ENCODE data around the gene ETV5. TPM values are rescaled to one million over a fixed set of nuclear protein-coding genes. Genes with fewer than 3 reads are reported as not detected.
"Not testable (repeated sequence)": the region's sequence is repeated elsewhere in the genome, so short reads cannot be mapped to it uniquely, and the experiment has no call there.

ETV5 gene
- total RNA-seq, 2 donors from 2014 or later = 1.5 to 3.5 TPM

DNA sequence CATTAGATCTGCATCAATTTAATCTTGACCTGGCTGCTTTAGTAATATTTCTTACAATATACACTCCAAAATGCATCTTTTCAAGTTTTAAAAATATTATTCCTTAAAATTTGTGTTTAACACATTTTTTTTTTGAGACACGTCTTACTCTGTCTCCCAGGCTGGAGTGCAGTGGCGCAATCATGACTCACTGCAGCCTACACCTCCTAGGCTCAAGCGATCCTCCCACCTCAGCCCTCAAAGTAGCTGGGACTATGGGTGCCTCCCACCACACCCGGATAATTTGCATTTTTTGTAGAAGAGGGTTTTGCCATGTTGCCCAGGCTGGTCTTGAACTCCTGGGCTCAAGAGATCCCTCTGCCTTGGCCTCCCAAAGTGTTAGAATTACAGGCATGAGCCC, 73.6 kb downstream of the ETV5 start:
- Mint-ChIP-seq H3K36me3 (peaks cover 0 to 4% of the 10 kb centered on the region in 2 donors), H3K27ac (no peak overlapping the region), H3K9me3 (no peaks in the 10 kb centered on the region)
- DNase-seq (ENCODE audit: low spot score in 2 of 2) = no peak
- no peak for ATAC-seq

DNA sequence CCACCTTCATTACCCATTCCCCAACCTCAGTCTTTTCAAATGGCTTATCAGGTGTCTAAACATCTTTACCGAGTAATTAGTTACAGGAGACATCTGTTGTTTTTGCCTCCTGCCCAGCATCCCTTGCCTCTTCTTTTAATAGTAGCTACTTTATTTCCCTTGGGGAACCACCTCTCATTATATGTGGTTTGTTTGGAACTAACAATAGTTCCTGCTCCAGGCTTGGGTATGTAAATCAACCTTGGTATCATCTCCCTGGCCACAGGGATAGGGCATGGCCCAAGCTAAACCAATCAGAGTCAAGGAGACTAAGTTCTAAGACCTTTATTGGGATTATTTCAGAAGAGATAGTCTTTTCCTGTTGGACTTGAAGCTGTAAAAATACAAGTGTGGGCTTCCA, 76.6 kb downstream of the ETV5 start:
- Mint-ChIP-seq H3K36me3 (no peaks in the 10 kb centered on the region), H3K27ac (no peak overlapping the region), H3K9me3 (no peaks in the 10 kb centered on the region)
- DNase-seq (ENCODE audit: low spot score in 2 of 2) = no peak
- ATAC-seq = no peak

DNA sequence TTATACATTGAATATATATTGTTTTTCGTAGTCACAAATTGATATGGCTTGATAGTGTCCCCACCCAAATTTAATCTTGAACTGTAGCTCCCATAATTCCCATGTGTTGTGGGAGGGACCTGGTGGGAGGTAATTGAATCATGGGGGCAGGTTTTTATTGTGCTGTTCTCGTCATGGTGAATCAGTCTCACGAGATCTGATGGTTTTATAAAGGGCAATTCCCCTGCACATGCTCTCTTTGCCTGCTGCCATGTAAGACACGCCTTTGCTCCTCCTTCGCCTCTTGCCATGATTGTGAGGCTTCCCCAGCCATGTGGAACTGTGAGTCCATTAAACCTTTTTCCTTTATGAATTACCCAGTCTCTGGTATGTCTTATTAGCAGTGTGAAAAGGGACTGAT, 82.9 kb downstream of the ETV5 start:
- not testable (repeated sequence) for H3K36me3 Mint-ChIP-seq; H3K9me3 Mint-ChIP-seq; ATAC-seq; DNase-seq (ENCODE audit: low spot score in 2 of 2); H3K27ac Mint-ChIP-seq

DNA sequence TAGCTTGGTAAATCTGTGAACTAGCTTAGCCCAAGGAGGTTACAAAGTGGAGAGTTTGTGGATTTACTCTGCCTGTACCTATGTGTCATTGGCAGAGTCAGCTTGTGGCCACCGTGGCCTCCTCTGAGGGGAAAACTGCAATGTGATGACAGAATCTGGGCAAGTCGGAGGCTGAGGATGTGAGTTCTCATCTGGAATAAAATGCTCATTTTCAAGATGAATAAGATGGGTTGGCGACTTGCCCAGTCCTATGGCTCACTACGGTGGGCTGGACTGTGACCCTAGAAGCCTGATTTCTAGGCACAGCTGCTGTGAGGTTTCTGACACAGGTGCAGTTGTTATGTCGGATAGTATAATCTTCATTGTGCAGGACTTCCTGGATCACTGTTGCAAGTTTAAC, 83.7 kb downstream of the ETV5 start:
- DNase-seq (ENCODE audit: low spot score in 2 of 2) = peak in 1 of 2 donors; percentile 48
- ATAC-seq = peak; percentile 92 to 98
- Mint-ChIP-seq H3K27ac (no peak overlapping the region), H3K36me3 (no peaks in the 10 kb centered on the region), H3K9me3 (no peaks in the 10 kb centered on the region)

DNA sequence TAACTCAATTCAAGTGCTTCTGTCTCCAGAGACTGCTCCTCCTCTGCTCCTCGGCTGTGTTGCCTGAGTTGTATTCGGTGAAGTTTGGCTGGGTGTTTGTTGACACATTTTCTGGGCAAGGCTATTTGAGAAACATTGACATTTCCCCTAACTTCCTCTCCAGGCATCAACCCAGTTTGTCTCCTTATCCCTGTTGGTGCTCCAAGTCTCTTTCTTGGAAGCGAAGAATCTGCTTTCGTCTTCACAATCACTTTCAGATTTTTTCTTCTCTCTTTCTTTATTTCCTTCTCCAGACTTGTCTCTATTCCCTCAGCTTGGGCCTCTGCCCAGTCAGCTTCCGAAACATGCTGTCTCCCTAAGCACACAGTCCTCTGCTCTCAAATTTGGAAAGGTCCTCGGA, 84.7 kb downstream of the ETV5 start:
- H3K9me3 Mint-ChIP-seq = no peaks in the 10 kb centered on the region
- DNase-seq (ENCODE audit: low spot score in 2 of 2) (no peak), ATAC-seq (no peak)
- H3K36me3 Mint-ChIP-seq = no peaks in the 10 kb centered on the region
- H3K27ac Mint-ChIP-seq = no peak overlapping the region

DNA sequence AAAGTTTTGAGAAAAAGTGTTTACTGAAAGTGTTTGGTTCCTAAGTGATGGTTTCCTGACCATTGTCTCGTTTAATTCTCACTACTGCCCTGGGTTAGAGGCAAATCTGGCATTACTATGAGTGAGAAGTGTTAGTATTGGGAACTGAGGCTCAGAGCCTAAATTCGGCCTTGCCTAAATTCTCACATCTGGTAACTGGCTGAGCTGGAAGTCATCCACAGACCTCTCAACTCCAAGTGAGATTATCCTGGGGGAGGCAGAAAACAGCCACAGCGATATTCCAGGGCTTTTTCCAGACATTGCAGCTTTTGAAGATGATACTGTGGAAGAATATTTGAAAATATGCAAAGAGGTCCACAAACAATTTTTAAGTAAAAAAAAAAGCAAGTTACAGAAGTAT, 86.0 kb downstream of the ETV5 start:
- Mint-ChIP-seq H3K27ac (no peak overlapping the region), H3K9me3 (no peaks in the 10 kb centered on the region), H3K36me3 (no peaks in the 10 kb centered on the region)
- DNase-seq (ENCODE audit: low spot score in 2 of 2) (no peak), ATAC-seq (no peak)

DNA sequence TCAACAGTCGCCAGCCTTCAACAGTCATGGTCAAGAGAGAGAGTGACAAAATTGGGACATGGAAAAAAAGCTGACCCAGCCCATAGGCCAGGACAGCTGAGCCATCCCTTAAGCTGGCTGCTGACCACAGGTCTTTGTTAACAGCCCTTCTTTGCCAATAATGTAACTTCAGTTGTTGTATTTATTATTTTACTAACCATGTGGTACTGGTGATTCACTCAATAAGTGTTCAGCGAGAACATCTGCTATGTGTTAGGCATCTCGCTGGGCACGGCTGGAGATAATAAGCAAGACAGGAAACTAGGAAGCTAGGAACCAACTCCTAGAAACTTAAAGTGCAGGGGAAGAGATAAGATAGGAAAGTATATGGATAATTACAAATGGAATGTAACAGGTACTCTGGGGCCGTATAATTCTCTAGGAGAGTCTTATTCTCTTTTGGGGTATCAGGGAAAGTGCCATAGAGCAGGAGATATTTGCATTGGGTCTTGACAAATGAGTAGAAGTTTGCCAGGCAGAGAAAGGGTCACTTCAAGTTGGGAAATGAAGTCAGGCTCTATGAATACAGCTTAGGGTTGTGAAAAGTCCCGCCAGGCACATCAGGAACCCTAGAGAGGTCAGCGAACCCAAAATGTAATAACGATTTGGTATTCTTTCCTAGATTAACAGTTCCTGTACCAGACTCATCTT, 87.1 kb downstream of the ETV5 start:
- DNase-seq (ENCODE audit: low spot score in 2 of 2) = no peak
- no peak overlapping the region for H3K27ac Mint-ChIP-seq
- no peaks in the 10 kb centered on the region for H3K9me3 Mint-ChIP-seq
- no peaks in the 10 kb centered on the region for H3K36me3 Mint-ChIP-seq
- no peak for ATAC-seq

DNA sequence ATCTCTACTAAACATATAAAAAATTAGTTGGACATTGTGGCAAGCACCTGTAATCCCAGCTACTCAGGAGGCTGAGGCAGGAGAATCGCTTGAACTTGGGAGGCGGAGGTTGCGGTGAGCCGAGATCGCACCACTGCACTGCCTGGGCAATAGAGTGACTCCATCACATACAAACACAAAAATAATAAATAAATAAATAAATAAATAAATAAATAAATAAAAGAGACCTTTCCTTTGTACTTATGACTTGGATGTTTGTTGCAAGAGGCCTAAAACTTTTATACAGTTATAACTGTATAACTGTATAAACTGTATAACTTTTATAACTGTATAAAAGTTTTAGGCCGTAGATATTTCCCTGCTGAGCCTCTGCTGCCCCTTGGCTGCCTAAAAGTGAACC, 87.6 kb downstream of the ETV5 start:
- not testable (repeated sequence) for H3K9me3 Mint-ChIP-seq; H3K27ac Mint-ChIP-seq; DNase-seq (ENCODE audit: low spot score in 2 of 2); ATAC-seq; H3K36me3 Mint-ChIP-seq

DNA sequence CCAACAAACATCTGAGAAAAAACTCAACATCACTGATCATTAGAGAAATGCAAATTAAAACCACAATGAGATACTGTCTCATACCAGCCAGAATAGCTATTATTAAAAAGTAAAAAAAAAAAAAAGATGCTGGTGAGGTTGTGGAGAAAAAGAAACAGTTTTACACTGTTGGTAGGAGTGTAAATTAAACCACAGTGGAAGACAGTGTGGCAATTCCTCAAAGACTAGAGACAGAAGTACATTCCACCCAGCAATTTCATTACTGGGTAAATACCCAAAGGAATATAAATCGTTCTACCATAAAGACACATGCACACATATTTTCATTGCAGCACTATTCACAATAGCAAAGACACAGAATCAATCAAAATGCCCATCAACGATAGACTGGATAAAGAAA, 89.6 kb downstream of the ETV5 start:
- DNase-seq (ENCODE audit: low spot score in 2 of 2); H3K9me3 Mint-ChIP-seq; H3K27ac Mint-ChIP-seq; ATAC-seq; H3K36me3 Mint-ChIP-seq: not testable (repeated sequence)

DNA sequence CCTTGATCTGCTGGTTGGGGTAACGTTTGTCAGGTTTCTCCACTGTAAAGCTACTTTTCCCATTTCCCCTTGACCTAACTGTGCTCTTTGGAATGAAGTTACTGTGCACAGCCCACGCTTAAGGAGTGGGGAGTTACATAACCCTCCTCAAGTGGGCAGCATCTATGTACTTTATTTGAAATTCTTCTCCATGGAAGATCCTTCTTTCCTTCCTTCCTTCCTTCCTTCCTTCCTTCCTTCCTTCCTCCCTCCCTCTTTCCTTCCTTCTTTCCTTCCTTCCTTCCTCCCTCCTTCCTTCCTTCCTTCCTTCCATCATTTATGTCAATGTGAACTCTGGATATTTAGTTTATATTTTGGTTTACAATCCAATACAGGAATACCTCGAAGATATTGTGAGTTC, 94.0 kb downstream of the ETV5 start:
- ATAC-seq = no peak
- no peaks in the 10 kb centered on the region for H3K9me3 Mint-ChIP-seq
- no peak for DNase-seq (ENCODE audit: low spot score in 2 of 2)
- no peak overlapping the region for H3K27ac Mint-ChIP-seq
- H3K36me3 Mint-ChIP-seq = no peaks in the 10 kb centered on the region

DNA sequence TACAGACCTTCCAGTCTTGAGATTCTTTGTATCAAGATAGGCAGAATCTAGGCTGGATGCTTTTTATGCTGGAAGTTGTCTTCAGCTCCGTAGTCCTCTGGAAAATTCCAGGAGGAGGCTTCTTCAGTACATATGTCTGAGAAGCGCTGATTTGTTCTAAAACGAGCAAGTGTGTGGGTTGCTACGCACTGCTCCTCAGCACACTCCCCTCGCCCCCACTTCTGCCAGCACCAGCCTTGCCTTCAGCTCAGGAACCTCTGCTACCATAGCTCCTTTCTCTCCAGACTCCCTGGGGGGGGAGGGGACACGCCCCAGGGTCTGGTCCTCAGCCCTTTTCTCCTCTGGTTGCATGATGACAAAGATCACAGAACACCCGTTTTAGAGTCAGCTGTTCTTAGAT, 95.6 kb downstream of the ETV5 start:
- Mint-ChIP-seq H3K9me3 (no peaks in the 10 kb centered on the region), H3K27ac (no peak overlapping the region), H3K36me3 (no peaks in the 10 kb centered on the region)
- DNase-seq (ENCODE audit: low spot score in 2 of 2) (no peak), ATAC-seq (no peak)

DNA sequence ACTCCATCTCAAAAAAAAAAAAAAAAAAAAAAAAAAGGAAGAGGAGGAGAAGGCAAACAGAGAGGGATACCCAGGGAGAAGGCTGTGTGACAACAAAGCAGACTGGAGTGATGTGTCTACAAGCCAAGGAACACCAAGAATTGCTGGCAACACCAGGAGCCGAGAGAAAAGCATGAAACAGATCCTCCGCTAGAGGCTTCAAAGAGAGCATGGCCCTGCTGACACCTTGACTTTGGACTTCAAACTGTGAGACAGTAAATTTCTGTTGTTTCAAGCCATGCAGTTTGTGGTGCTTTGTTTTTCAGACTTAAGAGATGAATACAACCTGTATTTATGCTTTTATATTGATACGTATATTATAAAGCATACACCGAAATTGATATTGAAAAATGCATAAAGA, 96.8 kb downstream of the ETV5 start:
- Mint-ChIP-seq H3K9me3 (no peaks in the 10 kb centered on the region), H3K36me3 (no peaks in the 10 kb centered on the region), H3K27ac (no peak overlapping the region)
- ATAC-seq (no peak), DNase-seq (ENCODE audit: low spot score in 2 of 2) (no peak)

DNA sequence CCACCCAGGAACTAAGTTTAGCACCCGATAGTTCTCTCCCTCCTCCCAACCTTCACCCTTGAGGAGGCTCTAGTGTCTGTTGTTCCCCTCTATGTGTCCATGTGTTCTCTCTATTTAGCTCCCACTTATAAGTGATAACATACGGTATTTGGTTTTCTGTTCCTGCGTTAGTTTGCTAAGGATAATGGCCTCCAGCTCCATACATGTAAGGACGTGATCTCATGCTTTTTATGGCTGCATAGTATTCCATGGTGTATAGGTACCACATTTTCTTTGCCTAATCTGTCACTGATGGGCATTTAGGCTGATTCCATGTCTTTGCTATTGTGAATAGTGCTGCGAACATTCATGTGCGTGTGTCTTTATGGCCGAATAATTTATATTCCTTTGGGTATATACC, 104.2 kb downstream of the ETV5 start:
- Mint-ChIP-seq H3K9me3 (no peaks in the 10 kb centered on the region), H3K27ac (no peak overlapping the region), H3K36me3 (no peaks in the 10 kb centered on the region)
- no peak for DNase-seq (ENCODE audit: low spot score in 2 of 2)
- ATAC-seq = no peak

DNA sequence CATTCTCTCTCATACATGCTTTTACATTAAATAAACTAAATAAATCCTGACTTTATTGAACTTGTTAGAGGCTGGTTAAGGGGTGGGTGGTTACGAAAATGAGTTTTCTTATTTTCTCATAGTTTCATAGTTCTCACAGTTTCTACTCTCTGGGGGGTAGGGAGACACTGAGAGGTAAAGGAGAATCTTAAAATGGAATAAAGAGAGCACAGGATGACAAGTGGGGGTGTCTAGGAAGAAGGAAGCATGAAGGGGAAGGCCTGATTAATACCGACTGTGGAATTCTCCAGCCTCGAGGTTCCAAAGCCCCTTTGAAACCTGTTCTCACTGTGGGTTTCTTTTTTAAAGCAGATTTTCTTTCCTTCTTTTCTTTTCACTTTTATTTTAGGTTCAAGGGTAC, 104.7 kb downstream of the ETV5 start:
- ATAC-seq = no peak
- no peak for DNase-seq (ENCODE audit: low spot score in 2 of 2)
- H3K9me3 Mint-ChIP-seq = no peaks in the 10 kb centered on the region
- H3K36me3 Mint-ChIP-seq = no peaks in the 10 kb centered on the region
- no peak overlapping the region for H3K27ac Mint-ChIP-seq

DNA sequence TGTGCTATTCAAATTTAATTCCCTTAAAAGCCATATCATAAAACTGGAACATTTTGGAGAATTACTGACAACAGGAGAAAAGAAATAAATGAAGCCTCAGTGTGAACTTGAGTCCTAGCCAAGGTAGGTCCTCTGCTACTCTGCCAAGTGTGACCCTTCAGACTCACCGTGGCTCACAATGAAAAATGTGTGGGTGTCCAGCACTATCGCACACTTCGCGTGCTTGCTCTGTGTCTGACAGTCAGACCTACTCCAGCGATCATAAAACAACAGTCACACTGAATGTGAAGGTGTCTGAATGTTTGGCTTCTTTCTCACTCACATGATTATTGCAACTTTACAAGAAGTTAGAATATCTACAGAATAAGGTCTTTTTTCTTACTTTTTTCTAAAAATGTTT, 105.3 kb downstream of the ETV5 start:
- peak in 1 of 2 donors; percentile 68 for ATAC-seq
- Mint-ChIP-seq H3K9me3 (no peaks in the 10 kb centered on the region), H3K36me3 (no peaks in the 10 kb centered on the region), H3K27ac (no peak overlapping the region)
- DNase-seq (ENCODE audit: low spot score in 2 of 2) = no peak

DNA sequence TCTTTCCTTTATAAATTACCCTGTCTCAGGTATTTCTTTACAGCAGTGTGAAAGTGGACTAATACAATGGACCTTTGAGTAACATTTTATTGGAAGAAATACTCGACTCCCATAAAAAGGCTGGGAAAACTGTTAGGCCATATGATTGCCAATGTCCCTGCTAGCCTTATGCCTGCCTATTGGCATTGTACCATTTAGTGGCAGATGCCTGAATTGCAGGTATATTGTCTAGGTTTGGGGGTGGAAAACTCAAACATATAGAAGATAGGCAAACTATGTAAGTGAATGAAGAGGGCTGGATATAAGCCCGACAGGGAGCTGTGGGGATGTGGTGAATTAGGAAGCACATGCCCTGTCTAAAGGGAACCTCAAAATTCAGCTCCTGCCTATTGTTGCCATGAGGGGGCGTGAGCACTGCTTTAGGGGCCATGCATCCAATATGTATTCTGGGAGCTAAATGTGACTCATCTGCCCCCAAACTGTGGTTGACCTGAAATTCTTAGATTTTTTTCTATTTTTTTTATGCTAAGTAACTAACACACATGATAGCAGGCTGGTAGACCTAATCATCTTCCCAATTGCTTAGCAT, 105.9 kb downstream of the ETV5 start:
- ATAC-seq = peak; percentile 24 to 78

DNA sequence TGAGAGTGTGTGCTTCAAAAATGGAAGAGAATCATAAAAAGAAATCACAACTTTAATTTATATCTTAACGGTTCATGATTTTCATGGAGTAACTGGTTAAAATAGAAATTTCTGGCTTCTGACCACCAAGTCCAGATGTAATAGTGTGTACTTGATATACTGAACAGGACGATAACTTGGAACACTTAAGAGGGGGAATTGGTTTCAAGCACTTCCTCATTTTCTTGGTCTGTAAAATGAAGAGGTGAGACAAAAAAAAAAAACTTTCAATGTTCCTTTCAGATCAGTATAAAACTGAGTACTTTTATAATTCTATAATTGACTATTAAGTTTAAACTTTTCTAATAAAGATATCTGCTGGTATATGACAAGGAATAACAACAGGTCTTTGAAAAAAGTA, 107.0 kb downstream of the ETV5 start:
- no peak for ATAC-seq
- Mint-ChIP-seq H3K9me3 (no peaks in the 10 kb centered on the region), H3K36me3 (no peaks in the 10 kb centered on the region), H3K27ac (no peak overlapping the region)
- DNase-seq (ENCODE audit: low spot score in 2 of 2) = no peak

More for the DNA sequence above, 105.9 kb downstream of the ETV5 start:
- Mint-ChIP-seq H3K36me3 (no peaks in the 10 kb centered on the region), H3K9me3 (no peaks in the 10 kb centered on the region), H3K27ac (no peak overlapping the region)
- no peak for DNase-seq (ENCODE audit: low spot score in 2 of 2)

DNA sequence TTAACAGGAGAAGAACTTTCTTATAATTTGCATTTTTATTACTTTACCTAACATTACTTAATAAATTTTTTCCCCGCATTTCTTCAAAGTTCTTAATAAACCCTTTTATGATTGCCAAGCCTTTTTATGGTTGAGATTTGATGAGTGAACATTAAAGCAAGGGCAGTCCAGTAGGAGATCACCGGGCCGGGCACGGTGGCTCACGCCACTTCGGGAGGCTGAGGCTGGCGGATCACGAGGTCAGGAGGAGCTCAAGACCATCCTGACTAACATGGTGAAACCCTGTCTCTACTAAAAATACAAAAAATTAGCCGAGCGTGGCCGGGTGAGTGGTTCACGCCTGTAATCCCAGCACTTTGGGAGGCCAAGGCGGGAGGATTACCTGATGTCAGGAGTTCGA, 109.7 kb downstream of the ETV5 start:
- H3K36me3 Mint-ChIP-seq = no peaks in the 10 kb centered on the region
- H3K9me3 Mint-ChIP-seq = no peaks in the 10 kb centered on the region
- DNase-seq (ENCODE audit: low spot score in 2 of 2) = no peak
- no peak for ATAC-seq
- no peak overlapping the region for H3K27ac Mint-ChIP-seq
